BE2C (cell line): Measurements from ENCODE around the gene MTR.

Experiments
- DNase-seq: peaks from one replicate; pipeline ENCODE4 v3.0.0-alpha.2; 2020
- H3K27me3 ChIP-seq: fragments of 250-450 bp; sonication (Bioruptor Pico); 2 replicates; pipeline ENCODE4 v1.5.1; 2020; ENCODE audit warnings: mild to moderate bottlenecking
- H3K36me3 ChIP-seq: fragments of 250-450 bp; sonication (Bioruptor Pico); 2 replicates; pipeline ENCODE4 v1.5.1; 2020; ENCODE audit warnings: mild to moderate bottlenecking
- H3K4me1 ChIP-seq: fragments of 250-450 bp; sonication (Bioruptor Pico); 2 replicates; pipeline ENCODE4 v1.5.1; 2020
- H3K4me3 ChIP-seq: 2 replicates; pipeline ENCODE4 v1.5.1; 2011; ENCODE audit warnings: low read depth, low read length
- H3K9me3 ChIP-seq: fragments of 250-450 bp; sonication (Bioruptor Pico); 2 replicates; pipeline ENCODE4 v1.5.1; 2020
- TF ChIP-seq, protein P1 (sequence below): IDR thresholded peaks from 2 replicates; pipeline ENCODE4 v1.5.1; 2012; ENCODE audit warnings: mild to moderate bottlenecking, low read depth, low read length

MTR gene

DNA sequence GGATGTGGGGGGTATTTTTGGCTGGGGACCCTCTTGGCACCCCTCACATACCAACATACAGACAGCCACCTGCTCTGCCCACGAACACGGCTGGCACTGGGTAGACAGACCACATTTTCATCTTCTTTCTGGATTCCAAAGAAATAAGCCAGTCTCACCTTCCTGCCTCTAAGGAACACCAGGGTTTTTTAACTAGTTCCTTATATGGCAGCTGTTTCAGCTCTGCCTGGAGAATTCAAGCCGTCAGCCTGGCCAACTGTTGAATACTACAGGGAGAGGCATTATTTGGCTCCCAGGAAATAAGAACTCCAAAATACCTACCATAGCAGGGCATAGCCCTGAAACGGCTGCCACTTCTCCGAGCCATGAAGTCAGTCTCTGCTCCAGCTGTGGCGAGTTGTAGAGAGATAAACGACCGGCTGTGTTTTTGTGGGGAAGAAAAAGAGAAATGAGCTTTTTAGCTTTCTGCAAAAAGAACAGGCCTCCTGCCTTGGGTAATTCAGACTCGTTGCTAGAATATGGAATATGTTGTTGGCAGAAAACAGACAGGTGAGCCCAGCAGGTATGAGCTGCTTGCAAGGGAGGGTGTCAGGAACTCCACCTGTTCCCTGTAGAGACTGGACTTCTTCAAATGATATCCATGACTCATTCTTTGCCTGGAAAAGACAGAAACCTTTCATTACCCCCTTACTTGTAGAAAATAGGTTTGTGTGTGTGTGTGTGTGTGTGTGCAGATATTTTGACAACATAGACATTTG is 157.3 kb downstream of the MTR start:
- H3K27me3 ChIP-seq, result no peaks in the 10 kb centered on the region

DNA sequence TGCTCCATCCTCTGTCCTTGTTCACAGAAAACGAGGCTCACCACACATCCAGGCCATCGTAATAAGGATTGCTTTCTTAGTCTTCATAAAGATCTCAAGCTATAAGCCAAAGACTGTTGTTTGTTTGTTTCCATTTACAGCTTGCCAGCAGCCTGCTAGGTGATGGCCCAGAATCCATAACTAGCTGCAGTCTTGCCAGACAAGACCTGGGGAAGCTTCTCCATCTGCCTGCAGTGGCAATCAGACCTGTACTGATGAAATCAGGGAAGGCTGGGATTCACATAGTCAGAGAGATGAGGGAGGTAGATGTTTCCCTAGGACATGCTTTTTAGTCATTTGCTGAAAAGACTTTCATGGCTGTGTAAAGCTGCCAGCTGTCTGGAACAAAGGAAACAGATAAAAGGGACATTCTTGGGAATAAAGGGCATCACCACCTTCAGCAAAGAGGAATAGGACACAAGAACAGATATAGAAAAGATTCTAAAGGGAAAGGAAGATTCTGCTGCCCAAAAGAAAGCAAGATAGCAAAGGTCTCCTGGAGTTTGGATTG is 158.1 kb downstream of the MTR start:
- Histone ChIP-seq H3K9me3 (no peaks in the 10 kb centered on the region), H3K4me1 (no peaks in the 10 kb centered on the region), H3K27me3 (no peaks in the 10 kb centered on the region), H3K4me3 (no peak overlapping the region), H3K36me3 (no peaks in the 10 kb centered on the region)
- DNase-seq, result no peak
- TF ChIP-seq, protein P1, sequence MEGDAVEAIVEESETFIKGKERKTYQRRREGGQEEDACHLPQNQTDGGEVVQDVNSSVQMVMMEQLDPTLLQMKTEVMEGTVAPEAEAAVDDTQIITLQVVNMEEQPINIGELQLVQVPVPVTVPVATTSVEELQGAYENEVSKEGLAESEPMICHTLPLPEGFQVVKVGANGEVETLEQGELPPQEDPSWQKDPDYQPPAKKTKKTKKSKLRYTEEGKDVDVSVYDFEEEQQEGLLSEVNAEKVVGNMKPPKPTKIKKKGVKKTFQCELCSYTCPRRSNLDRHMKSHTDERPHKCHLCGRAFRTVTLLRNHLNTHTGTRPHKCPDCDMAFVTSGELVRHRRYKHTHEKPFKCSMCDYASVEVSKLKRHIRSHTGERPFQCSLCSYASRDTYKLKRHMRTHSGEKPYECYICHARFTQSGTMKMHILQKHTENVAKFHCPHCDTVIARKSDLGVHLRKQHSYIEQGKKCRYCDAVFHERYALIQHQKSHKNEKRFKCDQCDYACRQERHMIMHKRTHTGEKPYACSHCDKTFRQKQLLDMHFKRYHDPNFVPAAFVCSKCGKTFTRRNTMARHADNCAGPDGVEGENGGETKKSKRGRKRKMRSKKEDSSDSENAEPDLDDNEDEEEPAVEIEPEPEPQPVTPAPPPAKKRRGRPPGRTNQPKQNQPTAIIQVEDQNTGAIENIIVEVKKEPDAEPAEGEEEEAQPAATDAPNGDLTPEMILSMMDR, result no peak

More for the DNA sequence above, 157.3 kb downstream of the MTR start:
- no peak overlapping the region for H3K4me3 ChIP-seq
- no peaks in the 10 kb centered on the region for H3K4me1 ChIP-seq
- H3K9me3 ChIP-seq, result no peaks in the 10 kb centered on the region
- no peak for DNase-seq
- TF ChIP-seq, protein P1, result no peak
- H3K36me3 ChIP-seq, result no peaks in the 10 kb centered on the region
